Muscle layer of duodenum (tissue), 2 donors: Measurements from ENCODE around the gene CHST13.
"Not testable (repeated sequence)": the region's sequence is repeated elsewhere in the genome, so short reads cannot be mapped to it uniquely, and the experiment has no call there.

ENCODE experiments used
- H3K27ac ChIP-seq: one replicate; pipeline ENCODE4 v1.7.0; 2013; ENCODE audit warnings: mild to moderate bottlenecking, low read length
- H3K27me3 ChIP-seq: one replicate; pipeline ENCODE4 v1.7.0; 2013; ENCODE audit warnings: low read depth, mild to moderate bottlenecking, control low read depth, low read length
- H3K36me3 ChIP-seq, 2 donors: one replicate each; pipeline ENCODE4 v1.7.0; 2013; ENCODE audit warnings: low read length in 2 of 2, control low read depth in 1 of 2, mild to moderate bottlenecking in 1 of 2; ENCODE audit not compliant: insufficient read depth in 2 of 2, control insufficient read depth in 1 of 2
- H3K4me1 ChIP-seq, 2 donors: one replicate each; pipeline ENCODE4 v1.7.0; 2013; ENCODE audit warnings: low read length in 2 of 2, mild to moderate bottlenecking in 2 of 2, control low read depth in 1 of 2, moderate library complexity in 1 of 2; ENCODE audit not compliant: insufficient read depth in 2 of 2, control insufficient read depth in 1 of 2
- H3K4me3 ChIP-seq, 2 donors: one replicate each; pipeline ENCODE4 v1.7.0; 2013; ENCODE audit warnings: low read length in 2 of 2, low read depth in 1 of 2, mild to moderate bottlenecking in 1 of 2
- H3K9me3 ChIP-seq, 2 donors: one replicate each; pipeline ENCODE4 v1.7.0; 2013; ENCODE audit warnings: low read length in 2 of 2, control low read depth in 1 of 2, mild to moderate bottlenecking in 1 of 2; ENCODE audit not compliant: control insufficient read depth in 1 of 2
- donor health status: healthy.

Gene CHST13

DNA sequence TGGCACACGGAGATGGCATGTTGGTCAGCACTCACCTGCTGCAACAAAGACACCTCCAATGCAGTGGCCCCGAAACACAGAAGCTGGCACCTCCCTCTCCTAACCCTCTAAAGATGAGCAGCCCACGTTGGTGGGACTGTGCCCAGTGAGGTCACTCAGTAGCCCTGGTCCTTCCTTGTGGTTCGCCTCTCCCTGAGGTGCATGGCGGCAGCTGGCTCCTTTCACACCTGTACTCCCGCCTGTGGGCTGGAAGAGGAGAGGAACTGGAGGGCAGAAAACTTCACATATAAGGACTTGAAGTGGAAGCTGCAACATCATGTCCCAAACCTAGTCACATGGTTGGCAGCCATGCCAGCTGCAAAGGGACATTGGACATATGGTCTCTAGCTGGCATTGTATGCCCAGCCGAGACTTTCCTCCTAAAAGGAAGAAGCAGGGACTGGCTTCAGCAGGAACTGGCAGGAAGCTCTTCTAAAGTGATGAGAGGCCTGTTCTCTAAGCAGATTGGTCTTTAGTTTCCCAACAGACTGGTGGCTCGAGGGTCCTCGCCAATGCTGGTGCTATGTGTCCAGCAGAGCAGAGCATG is 45.5 kb downstream of the CHST13 start:
- H3K27me3 ChIP-seq: no peaks in the 10 kb centered on the region
- no peaks in the 10 kb centered on the region for H3K36me3 ChIP-seq
- no peak overlapping the region for H3K4me3 ChIP-seq
- no peak overlapping the region for H3K27ac ChIP-seq
- H3K9me3 ChIP-seq: no peaks in the 10 kb centered on the region
- no peaks in the 10 kb centered on the region for H3K4me1 ChIP-seq

DNA sequence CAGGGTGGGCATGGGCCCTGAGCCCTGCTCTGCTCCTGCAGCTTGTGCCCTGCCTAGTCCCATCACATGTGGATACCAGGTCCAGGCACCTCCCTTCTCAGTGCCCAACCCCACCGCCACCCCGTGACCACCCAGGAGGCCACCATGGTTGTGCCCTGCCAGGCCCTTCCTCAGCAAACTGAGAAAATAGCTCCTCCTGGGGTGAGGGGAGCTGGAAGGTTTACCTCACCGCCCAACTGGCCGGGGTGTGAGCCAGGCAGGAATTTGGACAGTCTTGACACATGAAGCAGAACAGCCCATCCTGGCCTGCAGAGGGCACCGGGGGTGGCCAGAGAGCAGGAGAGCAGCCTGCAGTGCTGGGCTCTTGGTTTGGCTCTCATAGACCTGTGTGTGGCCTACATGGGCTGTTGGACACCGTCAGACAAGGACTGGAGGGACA is 46.2 kb downstream of the CHST13 start:
- H3K36me3 ChIP-seq: no peaks in the 10 kb centered on the region

DNA sequence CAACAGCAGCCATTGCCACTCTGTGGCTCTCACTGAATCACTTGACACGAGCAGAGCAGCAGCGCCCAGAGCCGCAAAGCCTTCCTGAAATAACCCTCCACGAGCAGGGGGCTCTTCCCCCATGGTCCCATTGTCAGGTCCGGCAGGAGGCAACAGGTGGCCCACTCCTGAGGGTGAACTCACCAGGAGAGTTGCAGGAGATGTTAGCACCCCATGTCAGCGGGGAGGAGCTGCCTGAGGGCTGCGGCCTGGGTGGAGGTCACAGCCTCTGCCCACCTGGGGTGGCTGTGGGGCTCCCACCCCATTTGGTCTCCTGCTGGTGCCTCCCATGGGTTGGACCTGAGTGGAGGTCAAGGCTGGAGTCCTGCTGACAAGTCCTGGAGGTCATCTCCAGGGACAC is 47.1 kb downstream of the CHST13 start:
- no peak overlapping the region for H3K4me3 ChIP-seq
- H3K27ac ChIP-seq: no peak overlapping the region
- H3K9me3 ChIP-seq: no peaks in the 10 kb centered on the region
- H3K27me3 ChIP-seq: no peaks in the 10 kb centered on the region
- no peaks in the 10 kb centered on the region for H3K36me3 ChIP-seq
- H3K4me1 ChIP-seq: no peaks in the 10 kb centered on the region

More for the DNA sequence above, 46.2 kb downstream of the CHST13 start:
- Histone ChIP-seq H3K4me3 (no peak overlapping the region), H3K27me3 (no peaks in the 10 kb centered on the region), H3K4me1 (no peaks in the 10 kb centered on the region), H3K27ac (no peak overlapping the region), H3K9me3 (no peaks in the 10 kb centered on the region)

DNA sequence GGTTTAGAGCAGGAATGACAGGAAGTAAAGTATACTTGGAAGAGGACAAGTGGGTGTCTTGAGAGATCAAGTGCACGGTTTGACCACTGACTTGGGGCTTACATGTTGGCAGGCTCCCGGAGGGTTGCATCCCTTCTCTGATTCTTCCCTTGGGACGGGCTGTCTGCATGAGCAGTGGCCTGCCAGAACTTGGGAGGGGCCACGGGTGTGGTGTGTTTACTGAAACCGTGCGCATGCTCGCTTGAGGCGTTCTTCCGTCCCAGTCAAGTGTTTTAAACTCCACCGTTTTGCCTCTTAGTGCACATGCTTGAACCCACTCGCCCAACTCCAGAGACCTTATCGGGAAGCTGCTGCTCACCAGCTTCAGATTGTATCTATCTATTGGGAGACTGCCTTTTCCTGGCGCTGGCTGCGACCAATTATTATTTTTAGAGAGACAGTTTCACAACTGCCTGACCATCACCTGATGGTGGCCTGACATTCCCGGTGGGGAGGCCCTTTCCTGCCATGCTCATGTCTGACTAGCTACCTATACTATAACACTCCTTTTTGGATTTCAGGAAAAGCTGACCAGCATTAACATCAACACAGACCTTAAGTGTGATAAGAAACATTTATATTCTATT is 49.6 kb downstream of the CHST13 start:
- H3K27me3 ChIP-seq: no peaks in the 10 kb centered on the region
- H3K4me1 ChIP-seq: no peaks in the 10 kb centered on the region
- H3K9me3 ChIP-seq: no peaks in the 10 kb centered on the region
- no peaks in the 10 kb centered on the region for H3K36me3 ChIP-seq
- no peak overlapping the region for H3K27ac ChIP-seq
- no peak overlapping the region for H3K4me3 ChIP-seq

DNA sequence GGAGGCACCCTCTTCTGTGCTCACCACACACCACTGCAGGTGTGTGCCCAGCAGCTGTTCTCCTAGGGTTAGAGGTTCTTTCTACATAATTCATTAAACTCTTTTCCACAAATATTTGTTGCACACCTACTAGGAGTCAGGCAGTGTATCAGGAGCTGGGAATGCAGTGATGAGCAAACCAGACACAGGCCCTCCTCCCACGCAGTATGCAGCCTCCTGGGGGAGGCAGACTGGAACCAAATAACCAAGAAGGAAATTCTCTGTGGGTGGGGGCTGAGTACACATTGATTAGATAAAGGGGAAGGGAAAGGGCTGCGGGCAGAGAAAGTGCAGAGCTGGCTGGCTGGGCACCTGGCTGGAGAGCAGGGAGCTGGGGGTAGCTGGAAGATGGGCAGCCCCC is 53.3 kb downstream of the CHST13 start:
- Histone ChIP-seq H3K4me1 (no peaks in the 10 kb centered on the region), H3K4me3 (no peak overlapping the region), H3K27me3 (no peaks in the 10 kb centered on the region), H3K27ac (no peak overlapping the region), H3K36me3 (no peaks in the 10 kb centered on the region), H3K9me3 (peaks cover 0 to 2% of the 10 kb centered on the region in 2 donors)

DNA sequence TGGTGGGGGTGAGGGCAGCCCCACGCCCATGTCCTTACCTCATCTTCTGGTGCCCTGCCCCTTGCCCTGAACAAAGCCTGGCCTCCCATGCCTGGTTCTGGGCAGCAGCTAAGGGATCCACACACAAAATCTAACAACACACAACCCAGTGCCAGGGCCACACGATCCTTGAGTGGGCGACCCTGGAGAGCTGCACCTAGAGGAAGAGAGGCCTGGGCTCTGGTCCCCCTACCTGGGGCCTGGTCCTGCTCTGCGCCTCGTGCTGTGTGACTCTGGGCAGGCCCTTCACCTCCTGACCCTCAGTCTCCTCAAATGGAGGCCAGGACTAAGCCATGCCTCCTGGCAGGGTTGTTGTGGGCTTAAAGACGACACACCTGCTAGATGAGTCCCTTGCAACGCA is 54.7 kb downstream of the CHST13 start:
- H3K9me3 ChIP-seq: peaks cover 0 to 4% of the 10 kb centered on the region in 2 donors

DNA sequence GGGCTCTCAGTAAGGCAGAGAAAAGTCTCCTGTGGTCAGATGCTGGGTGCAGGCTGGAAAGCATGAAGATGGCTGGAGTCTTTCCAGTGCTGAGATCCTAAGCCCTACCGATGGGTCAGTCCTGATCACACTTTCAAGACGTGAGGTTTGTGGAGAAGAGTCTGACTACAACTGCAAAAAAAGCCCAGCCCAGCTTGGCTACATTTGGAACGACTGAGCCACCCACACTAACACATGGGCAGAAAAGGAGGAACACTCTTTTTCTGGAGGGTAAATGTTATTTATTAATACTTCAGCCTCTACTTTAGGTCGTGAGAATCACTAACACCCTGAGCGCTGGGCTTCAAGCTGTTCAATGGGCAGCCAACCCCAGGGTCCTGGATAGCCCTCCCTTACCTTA is 56.8 kb downstream of the CHST13 start:
- Histone ChIP-seq H3K36me3 (no peaks in the 10 kb centered on the region), H3K27me3 (no peaks in the 10 kb centered on the region), H3K4me3 (no peak overlapping the region), H3K4me1 (no peaks in the 10 kb centered on the region), H3K27ac (no peak overlapping the region), H3K9me3 (peaks cover 0 to 4% of the 10 kb centered on the region in 2 donors)

More for the DNA sequence above, 54.7 kb downstream of the CHST13 start:
- H3K4me1 ChIP-seq: no peaks in the 10 kb centered on the region
- H3K27me3 ChIP-seq: no peaks in the 10 kb centered on the region
- no peaks in the 10 kb centered on the region for H3K36me3 ChIP-seq
- H3K27ac ChIP-seq: no peak overlapping the region
- H3K4me3 ChIP-seq: no peak overlapping the region

DNA sequence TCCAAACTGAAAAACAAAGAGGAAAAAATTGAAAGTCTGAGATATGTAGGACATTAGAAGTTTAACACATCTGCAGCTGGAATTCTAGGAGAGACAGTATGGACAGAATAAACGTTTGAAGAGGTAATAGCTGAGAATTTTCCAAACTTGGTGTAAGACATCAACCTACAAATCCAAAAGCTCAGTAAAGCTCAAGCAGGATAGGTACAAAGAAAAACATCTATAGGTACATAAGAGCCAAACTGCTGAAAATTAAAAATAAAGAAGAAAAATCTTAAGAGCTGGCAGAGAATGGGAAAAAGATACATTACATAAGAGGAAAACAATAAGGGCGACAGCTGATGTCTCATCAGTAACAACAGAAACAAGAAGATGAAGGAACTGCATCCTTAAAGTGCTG is 57.6 kb downstream of the CHST13 start:
- no peaks in the 10 kb centered on the region for H3K4me1 ChIP-seq
- H3K4me3 ChIP-seq: no peak overlapping the region
- no peaks in the 10 kb centered on the region for H3K36me3 ChIP-seq
- no peaks in the 10 kb centered on the region for H3K27me3 ChIP-seq
- peaks cover 0 to 4% of the 10 kb centered on the region in 2 donors for H3K9me3 ChIP-seq
- H3K27ac ChIP-seq: no peak overlapping the region

DNA sequence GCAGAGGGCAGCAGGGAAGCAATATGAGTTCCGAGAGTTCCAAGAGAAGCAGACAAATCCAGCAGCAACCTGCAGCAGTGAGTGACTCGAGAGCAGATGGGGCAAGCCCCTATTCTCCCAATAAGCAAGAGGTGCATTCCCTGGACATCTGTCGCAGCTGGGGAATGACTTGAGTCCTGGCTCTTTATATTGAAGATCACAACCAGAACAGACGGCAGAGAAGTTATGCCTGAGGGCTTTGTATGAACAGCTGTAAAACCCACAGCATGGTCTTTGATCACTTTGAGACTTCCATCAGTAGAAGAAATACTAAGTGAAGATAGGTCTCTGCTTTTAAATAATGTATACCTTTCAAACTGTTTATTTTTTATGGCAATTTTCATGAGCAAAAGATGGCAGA is 58.4 kb downstream of the CHST13 start:
- H3K36me3 ChIP-seq: no peaks in the 10 kb centered on the region
- H3K4me1 ChIP-seq: no peaks in the 10 kb centered on the region
- H3K9me3 ChIP-seq: peaks cover 0 to 4% of the 10 kb centered on the region in 2 donors
- no peak overlapping the region for H3K27ac ChIP-seq
- no peak overlapping the region for H3K4me3 ChIP-seq
- H3K27me3 ChIP-seq: no peaks in the 10 kb centered on the region

DNA sequence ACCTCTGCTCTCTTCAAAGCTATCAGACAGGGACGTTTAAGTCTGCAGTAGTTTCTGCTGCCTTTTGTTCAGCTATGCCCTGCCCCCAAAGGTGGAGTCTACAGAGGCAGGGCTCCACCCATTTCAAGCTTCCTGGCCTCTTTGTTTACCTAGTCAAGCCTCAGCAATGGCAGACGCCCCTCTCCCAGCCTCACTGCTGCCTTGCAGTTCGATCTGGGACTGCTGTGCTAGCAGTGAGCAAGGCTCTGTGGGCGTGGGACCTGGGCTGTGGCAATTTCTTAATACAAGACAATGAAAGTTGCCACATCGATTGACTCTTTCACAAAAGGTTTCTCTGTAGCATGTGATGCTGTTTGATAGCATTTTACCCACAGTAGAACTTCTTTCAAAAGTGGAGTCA is 67.6 kb downstream of the CHST13 start:
- not testable (repeated sequence) for H3K9me3 ChIP-seq, H3K4me3 ChIP-seq, H3K4me1 ChIP-seq, H3K36me3 ChIP-seq, H3K27ac ChIP-seq, H3K27me3 ChIP-seq
